ENCODE data around the gene AUP1.

The AUP1 gene

GRCh38 chr2:74556831-74557370 is 27.4 kb upstream of the AUP1 start:
- no peak for DNase-seq

- DNase-seq: no peak
Observed at GRCh38 chr2:74556159-74556558, 26.7 kb upstream of the AUP1 start.

GRCh38 chr2:74555610-74556103 is 26.2 kb upstream of the AUP1 start:
- no peak for DNase-seq

DNA sequence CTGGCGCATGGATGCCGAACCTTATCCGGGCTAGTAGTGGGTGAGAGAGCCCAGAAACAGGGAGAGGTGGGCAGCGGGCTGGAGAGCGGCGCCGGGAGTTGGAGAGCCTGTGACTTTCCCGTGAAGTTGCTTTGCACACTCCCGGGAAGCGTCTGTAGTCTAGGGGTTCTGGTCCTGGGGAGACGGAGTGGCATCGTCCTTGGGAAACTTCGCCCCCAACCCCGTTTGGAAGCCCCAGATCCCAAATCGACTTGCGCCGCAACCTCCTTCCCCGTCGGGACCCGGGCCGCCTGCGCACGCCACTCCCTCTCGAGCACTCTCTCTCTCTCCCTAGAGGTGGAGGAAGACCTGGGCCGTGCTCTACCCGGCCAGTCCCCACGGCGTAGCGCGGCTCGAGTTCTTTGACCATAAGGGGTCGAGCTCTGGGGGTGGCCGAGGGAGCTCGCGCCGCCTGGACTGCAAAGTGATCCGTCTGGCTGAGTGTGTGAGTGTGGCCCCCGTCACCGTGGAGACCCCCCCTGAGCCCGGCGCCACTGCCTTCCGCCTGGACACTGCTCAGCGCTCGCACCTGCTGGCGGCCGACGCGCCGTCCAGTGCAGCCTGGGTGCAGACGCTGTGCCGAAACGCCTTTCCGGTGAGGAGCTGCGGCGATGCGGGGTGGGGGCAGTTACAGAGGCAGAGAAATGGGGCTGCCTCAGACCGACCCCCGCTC is 25.5 kb upstream of the AUP1 start:
- DNase-seq: no peak

- no peak for DNase-seq
Observed at GRCh38 chr2:74553892-74554819, 24.6 kb upstream of the AUP1 start, which contains the start of the genes DOK1 and LOXL3. Gene DOK1, plus strand, starts transcription at chr2:74554720. Its CDS starts 35 bp downstream, at chr2:74554755. Gene LOXL3, minus strand, starts transcription at chr2:74553942. Its CDS starts 1,308 bp downstream, at chr2:74552634.

DNA sequence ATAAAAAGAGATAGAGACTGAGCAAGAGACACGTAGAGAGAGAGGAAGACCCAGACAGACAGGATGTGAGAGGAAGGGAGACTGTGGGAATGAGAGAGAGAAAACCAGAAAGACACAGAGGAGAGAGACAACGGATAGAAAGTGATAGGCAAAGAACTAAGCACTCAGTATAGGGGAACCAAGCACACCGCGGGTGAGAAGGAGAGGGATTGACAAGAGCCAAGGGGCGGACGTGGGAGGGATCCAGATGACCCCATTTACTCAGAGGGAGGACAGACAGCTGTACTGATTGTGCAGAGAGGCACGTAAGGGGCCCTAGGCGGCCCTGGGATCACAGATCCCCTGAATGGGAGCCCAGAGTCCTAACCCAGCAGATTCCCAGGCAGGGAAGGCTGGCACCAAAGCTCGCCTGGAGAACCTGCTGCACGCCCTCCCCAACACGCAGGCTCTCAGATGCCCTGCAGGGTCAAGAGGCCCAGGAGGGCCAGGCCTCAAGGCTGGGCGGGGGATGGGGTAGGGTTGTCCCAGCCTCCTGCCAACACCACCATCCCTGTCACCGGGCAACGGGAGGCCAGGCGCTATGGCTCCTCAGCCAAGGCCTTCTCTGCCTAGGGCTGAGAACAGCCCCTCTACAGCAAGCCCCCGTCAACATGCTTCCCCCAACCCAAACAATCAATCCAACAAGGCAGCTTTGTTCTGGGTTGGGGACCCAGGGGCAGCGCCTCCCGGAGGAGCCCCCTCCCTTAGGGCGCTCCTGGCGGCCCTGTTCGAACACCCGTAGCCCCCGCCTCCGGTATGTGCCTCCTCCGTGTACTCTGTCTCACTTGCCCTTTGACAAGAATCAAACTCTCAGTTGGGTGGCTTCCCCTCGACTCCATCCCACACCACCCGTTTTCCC is 23.7 kb upstream of the AUP1 start:
- no peak for DNase-seq

DNA sequence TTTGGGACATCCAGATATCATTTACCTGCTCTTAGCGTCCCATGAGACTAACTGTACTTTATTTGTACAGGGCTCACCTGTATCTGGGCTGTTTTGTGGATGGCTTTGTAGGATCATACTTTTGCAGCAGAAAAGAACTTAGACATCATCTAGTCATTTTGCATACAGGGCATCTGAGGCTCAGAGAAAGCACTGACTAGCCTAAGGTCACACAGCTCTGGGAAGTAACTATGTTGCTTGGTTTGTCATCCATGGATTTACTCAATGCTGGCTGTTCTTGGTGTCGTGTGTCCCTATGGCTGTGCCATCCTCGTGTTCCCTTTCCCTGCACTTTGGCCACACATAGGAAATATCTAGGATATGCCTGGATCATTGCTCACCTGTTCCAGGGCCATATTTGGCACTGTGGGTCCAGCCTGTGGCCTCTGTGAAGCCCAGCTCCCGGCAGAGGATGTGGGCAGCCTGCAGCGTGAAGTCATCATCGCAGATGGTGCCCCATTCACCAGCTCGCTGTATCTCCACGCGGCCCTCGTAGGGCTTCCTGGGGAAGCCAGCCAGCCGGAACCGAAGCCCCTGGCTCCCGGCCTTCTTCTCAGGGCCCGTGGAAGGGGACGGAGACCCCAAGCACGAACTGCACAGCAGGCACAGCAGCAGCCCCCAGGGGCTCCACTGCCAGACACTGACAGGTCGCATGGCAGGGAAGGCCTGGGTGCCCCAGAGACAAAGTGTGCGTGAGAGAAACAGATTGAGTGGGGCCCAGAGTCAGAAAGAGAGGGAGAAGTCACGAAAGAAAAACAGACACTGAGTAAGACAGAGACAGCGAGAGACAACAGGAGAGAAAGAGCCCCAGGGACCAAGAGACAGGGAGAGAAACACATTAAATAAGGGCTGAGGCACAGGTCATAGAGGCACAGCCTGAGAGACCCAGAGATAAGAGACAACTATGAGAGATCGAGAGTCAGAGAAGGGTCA is 22.7 kb upstream of the AUP1 start:
- DNase-seq: no peak

- DNase-seq: no peak
Observed at GRCh38 chr2:74551530-74551929, 22.0 kb upstream of the AUP1 start.

DNA sequence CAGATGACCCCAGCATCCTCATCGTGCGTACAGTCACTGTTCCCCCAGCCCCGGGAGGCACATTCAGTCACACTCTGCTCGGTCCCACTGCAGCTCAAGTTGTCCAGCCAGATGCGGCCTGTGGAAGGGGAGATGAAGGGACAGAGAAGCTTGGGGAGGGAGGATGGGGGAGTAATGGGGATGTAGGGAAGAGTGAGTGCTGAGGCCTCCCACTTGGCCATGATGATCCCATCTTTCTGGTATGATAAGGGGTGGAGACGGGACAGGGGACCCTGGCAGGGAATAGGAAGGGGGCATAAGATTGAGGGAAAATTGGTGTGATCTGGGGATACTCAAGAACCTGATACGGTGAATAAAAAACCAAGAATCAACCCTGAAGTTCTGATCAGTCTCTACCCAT is 20.7 kb upstream of the AUP1 start:
- DNase-seq: no peak

GRCh38 chr2:74548900-74549826 is 19.7 kb upstream of the AUP1 start:
- no peak for DNase-seq

DNA sequence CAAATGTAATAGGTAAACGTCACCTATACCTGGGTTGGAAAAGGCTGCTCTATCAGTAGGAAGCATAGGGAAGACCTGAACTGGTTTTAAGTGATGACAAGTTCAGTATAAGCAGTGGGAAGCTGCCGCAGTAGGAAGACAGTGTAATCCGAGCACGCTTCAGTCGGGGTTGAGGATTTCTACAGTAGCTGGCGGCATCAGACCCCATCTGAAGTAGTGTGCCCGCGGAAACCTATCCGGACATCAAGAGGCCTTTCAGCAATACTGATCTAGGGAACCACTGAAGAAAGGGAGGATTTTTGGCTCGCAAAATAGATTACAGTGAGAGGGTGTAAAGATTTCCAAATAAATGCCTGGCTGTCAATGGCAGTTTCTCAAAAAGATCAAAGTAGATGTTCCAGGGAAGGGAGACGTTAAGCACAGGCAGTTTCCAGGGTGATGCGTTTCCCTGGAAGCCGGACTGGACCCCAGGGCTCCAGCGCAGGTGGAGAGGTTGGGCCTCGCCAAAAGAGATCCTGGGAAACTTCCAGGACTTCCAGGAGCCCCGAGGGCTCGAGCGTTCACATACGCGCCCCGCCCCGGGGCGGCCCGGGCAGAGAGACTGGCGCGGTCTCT is 18.9 kb upstream of the AUP1 start:
- DNase-seq: no peak

- DNase-seq: no peak
Observed at GRCh38 chr2:74546004-74546403, 16.5 kb upstream of the AUP1 start.

DNA sequence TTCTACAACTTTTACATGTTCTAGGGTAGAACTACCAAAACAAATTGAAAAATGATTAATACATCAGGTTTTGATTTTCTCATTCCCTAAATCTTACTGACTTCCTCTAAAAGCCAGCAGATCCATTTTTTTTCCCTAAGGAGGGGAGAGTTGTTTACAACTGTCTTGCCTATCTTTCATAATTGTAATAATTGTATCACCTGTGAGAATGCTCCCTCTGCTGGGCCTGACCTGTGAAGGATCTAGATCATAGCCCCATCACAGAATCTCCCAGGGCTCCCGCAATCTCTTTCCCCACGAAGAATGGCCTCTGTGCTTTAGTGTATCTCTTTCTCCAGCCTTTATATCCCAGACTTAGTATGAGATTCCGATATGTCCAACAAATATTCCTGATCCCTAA is 15.1 kb upstream of the AUP1 start:
- no peak for DNase-seq

GRCh38 chr2:74542978-74543377 is 13.5 kb upstream of the AUP1 start:
- DNase-seq: no peak

DNA sequence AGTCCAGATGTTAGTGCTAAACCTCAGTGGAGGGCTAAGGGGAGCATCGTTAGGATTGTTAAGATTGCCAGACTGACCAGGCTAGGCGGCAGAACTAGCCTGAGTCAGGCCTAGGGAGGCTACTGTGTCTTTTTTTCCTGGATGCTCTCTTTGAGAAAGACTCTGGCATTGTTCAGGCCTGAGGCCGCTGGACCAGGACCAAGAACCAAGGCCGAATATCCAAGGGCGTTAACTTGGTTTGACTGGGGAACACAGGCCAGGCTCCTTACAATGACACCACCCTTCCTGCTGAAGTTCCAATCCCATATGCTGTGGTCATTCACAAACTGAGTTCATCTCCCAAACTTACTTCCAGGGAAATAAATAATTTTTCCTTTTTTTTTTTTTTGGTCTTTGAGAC is 10.8 kb upstream of the AUP1 start:
- DNase-seq: no peak

DNA sequence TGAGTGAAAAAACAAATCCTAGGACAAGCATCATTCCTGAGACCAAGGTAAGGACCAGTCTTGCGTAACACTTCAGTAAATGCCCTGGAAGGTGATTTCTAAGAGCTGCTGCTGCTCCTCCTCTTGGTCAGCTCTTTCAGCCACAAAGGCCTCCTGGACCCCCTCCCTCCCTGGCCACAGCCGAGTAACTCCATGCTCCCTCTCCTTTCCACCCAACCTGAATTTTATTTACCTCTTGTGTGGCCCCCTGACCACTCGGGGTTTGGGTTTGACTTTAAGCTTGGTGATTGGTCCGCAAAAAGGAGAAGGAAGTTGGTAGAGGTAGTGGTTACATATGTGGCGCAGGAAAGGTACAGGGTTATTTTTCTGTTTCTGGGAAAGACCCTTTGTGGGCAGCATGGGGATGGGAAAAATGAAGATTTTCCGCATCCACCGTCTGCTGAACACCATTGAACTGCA is 9.4 kb upstream of the AUP1 start:
- DNase-seq: no peak

DNA sequence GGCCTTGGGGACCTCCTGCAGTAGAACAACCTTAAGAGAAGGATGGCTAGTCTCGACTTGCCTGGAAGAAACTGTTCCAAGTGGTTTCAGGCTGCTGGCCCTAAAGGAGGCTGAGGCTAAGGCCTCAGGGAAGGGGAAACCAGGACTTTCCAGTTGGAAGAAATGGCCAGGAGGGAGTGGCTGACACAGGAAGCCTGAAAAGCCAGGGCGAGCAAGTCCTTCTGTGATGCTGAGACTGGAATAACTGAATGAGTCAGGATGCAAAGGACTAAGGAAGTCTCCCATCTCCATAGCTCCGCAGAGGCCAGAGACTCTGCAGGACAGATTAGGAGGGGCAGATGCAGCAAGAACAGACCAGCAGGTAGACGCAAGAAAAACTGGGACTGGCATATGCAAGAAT is 7.6 kb upstream of the AUP1 start:
- DNase-seq: no peak

GRCh38 chr2:74536166-74536950 is 6.9 kb upstream of the AUP1 start:
- no peak for DNase-seq

Data from NCI-H2029 treated with DMSO at 0.1 percent for 48 hours (cell line).